Naive B cell (primary cell): ENCODE results near the gene MACC1. TPM values are rescaled to one million over a fixed set of nuclear protein-coding genes. Genes with fewer than 3 reads are reported as not detected.

ENCODE experiments used
- ATAC-seq, 2 donors: fragments of 150-1000 bp; cut with Tn5 transposase; 2 replicates each; pipeline ENCODE4 v1.10.0; 2021; ENCODE audit warnings: low read depth in 2 of 2, mild to moderate bottlenecking in 2 of 2, moderate library complexity in 2 of 2
- DNase-seq: peaks from one replicate; pipeline ENCODE4 v3.0.0; 2022
- H3K27ac Mint-ChIP-seq, 6 donors: one replicate each; pipeline ENCODE4 v1.8.0; 2020 to 2022; ENCODE audit warnings: mild to moderate bottlenecking in 6 of 6, mixed read lengths in 6 of 6, moderate library complexity in 5 of 6, inconsistent platforms in 2 of 6
- H3K27me3 Mint-ChIP-seq, 3 donors: one replicate each; pipeline ENCODE4 v1.8.0; 2021 to 2022; ENCODE audit warnings: mixed read lengths in 3 of 3, mild to moderate bottlenecking in 1 of 3
- H3K36me3 Mint-ChIP-seq, 2 donors: one replicate each; pipeline ENCODE4 v1.8.0; 2020 to 2022; ENCODE audit warnings: mixed read lengths in 2 of 2, inconsistent platforms in 1 of 2, mild to moderate bottlenecking in 1 of 2
- H3K4me1 Mint-ChIP-seq, 3 donors: one replicate each; pipeline ENCODE4 v1.8.0; 2020 to 2022; ENCODE audit warnings: mixed read lengths in 3 of 3, inconsistent platforms in 1 of 3, mild to moderate bottlenecking in 1 of 3, moderate library complexity in 1 of 3
- H3K4me3 Mint-ChIP-seq, 8 donors: one replicate each; pipeline ENCODE4 v1.8.0; 2020 to 2022; ENCODE audit warnings: mild to moderate bottlenecking in 8 of 8, mixed read lengths in 8 of 8, moderate library complexity in 8 of 8, inconsistent platforms in 2 of 8
- H3K9me3 Mint-ChIP-seq, 7 donors: one replicate each; pipeline ENCODE4 v1.8.0; 2020 to 2022; ENCODE audit warnings: mixed read lengths in 7 of 7, mild to moderate bottlenecking in 5 of 7, inconsistent platforms in 2 of 7, moderate library complexity in 1 of 7
- polyA plus RNA-seq, 6 donors: library from polyadenylated mRNA; unstranded; fragments of 300-500 nt; fragmentation: Illumina TruSeq; gene quantifications; one replicate each; pipeline ENCODE4 v1.2.3, GENCODE V29; 2021; ENCODE audit warnings: low read depth in 6 of 6

The MACC1 gene
- polyA plus RNA-seq, 6 donors from 2014 or later = 0.06 to 1.9 (median 0.89) TPM

DNA sequence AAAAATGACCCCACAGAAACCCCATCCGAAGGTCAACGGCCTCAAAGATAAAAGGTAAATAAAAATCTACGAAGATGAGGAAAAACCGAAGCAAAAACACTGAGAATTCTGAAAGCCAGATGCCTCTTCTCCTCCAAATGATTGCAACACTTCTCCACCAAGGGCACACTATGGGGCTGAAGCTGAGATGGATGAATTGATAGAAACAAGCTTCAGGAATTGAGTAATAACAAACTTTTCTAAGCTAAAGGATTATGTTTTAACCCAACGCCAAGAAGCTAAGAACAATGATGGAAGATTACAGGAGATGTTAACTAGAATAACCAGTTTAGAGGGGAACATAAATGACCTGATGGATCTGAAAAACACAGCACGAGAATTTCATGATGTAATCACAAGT lies 127.8 kb downstream of the MACC1 start:
- Mint-ChIP-seq H3K4me3 (no peak overlapping the region), H3K36me3 (peaks cover 0 to 3% of the 10 kb centered on the region in 2 donors), H3K27ac (no peak overlapping the region), H3K4me1 (no peaks in the 10 kb centered on the region), H3K27me3 (peaks cover 0 to 3% (median 0%) of the 10 kb centered on the region in 3 donors), H3K9me3 (peaks cover 1 to 15% (median 7%) of the 10 kb centered on the region in 7 donors)
- ATAC-seq = no peak
- no peak for DNase-seq

DNA sequence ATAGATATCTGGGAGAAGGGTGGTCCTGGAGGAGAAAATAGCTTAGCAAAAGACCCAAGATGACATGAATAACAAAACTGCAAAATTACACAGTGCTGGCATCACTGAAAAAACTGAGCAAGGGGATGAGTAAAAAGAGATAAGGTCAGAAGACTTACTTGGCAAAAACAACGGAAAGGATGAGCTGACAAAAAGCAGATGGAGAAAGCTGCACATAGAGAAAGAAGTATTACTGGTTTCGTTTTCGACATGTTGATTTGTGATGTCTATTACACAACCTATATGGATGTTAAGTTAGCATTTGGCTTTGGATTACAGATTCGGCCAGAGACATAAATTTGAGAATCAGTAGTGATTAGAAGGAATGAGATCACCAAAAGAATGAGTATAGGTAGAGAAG lies 132.1 kb downstream of the MACC1 start:
- ATAC-seq (no peak), DNase-seq (no peak)
- Mint-ChIP-seq H3K9me3 (peaks cover 0 to 5% (median 0%) of the 10 kb centered on the region in 7 donors), H3K4me1 (no peaks in the 10 kb centered on the region), H3K27ac (no peak overlapping the region), H3K27me3 (peaks cover 0 to 3% (median 0%) of the 10 kb centered on the region in 3 donors), H3K4me3 (no peak overlapping the region), H3K36me3 (no peaks in the 10 kb centered on the region)

Other genes with a start within 250 kb of the MACC1 start
- gene ITGB8, start 113.5 kb upstream of the MACC1 start, polyA plus RNA-seq = not detected